Measurements from ENCODE around the gene HDDC2.

GRCh38 chr6:125337706-125338105, 35.9 kb upstream of the HDDC2 start:
- TF ChIP-seq CTCF (IDR thresholded peaks at IDR 0.05; ENCODE audit: poor library complexity, severe bottlenecking), result no peak
- no peak for TF ChIP-seq TAF1 (IDR thresholded peaks at IDR 0.05; ENCODE audit: low read depth)
- no peak for TF ChIP-seq POLR2AphosphoS5 (IDR thresholded peaks at IDR 0.05)
- no peak for TF ChIP-seq RAD21 (conservative IDR thresholded peaks at IDR 0.05)
